GM23248 (cell line): Measurements from ENCODE around the gene JMJD7. TPM values are rescaled to one million over a fixed set of nuclear protein-coding genes. Genes with fewer than 3 reads are reported as not detected.

Source experiments
- DNase-seq: peaks from one replicate; pipeline ENCODE4 v3.0.0-alpha.2; 2015
- H2AFZ ChIP-seq: fragments of 200-600 bp; sonication (generic); 2 replicates; pipeline ENCODE4 v1.6.1; 2016; ENCODE audit warnings: antibody characterized with exemption
- H3F3A ChIP-seq: fragments of 200-600 bp; sonication (generic); 2 replicates; pipeline ENCODE4 v1.6.1; 2016; ENCODE audit warnings: mild to moderate bottlenecking, antibody characterized with exemption, mixed run types; ENCODE audit not compliant: insufficient read depth
- H3K27ac ChIP-seq: fragments of 200-600 bp; sonication (generic); 2 replicates; pipeline ENCODE4 v1.5.1; 2016; ENCODE audit warnings: mild to moderate bottlenecking
- H3K27me3 ChIP-seq: fragments of 200-600 bp; sonication (generic); replicated peaks from 2 replicates; pipeline ENCODE4 v1.6.1; 2016; ENCODE audit warnings: mild to moderate bottlenecking; ENCODE audit not compliant: insufficient read depth
- H3K36me3 ChIP-seq: fragments of 200-600 bp; sonication (generic); 2 replicates; pipeline ENCODE4 v1.6.1; 2016; ENCODE audit warnings: low read depth, mild to moderate bottlenecking
- H3K4me1 ChIP-seq: fragments of 200-600 bp; sonication (generic); 2 replicates; pipeline ENCODE4 v1.6.1; 2016; ENCODE audit warnings: mild to moderate bottlenecking; ENCODE audit not compliant: insufficient read depth
- H3K4me2 ChIP-seq: fragments of 200-600 bp; sonication (generic); one replicate; pipeline ENCODE4 v1.6.1; 2016; ENCODE audit warnings: mild to moderate bottlenecking; ENCODE audit not compliant: unreplicated experiment
- H3K4me3 ChIP-seq: fragments of 200-600 bp; sonication (generic); 2 replicates; pipeline ENCODE4 v1.5.1; 2016; ENCODE audit warnings: mild to moderate bottlenecking
- H3K79me2 ChIP-seq: fragments of 200-600 bp; sonication (generic); 2 replicates; pipeline ENCODE4 v1.6.1; 2016; ENCODE audit warnings: mild to moderate bottlenecking; ENCODE audit not compliant: insufficient read depth
- H3K9ac ChIP-seq: fragments of 200-600 bp; sonication (generic); 2 replicates; pipeline ENCODE4 v1.6.1; 2016; ENCODE audit warnings: mild to moderate bottlenecking
- H3K9me2 ChIP-seq: fragments of 200-600 bp; sonication (generic); 2 replicates; pipeline ENCODE4 v1.6.1; 2016; ENCODE audit warnings: mixed run types, mild to moderate bottlenecking, moderate library complexity; ENCODE audit not compliant: insufficient read depth
- H3K9me3 ChIP-seq: fragments of 200-600 bp; sonication (generic); one replicate; pipeline ENCODE4 v1.6.1; 2017; ENCODE audit warnings: low read depth
- H4K20me1 ChIP-seq: fragments of 200-600 bp; sonication (generic); 2 replicates; pipeline ENCODE4 v1.6.0; 2016; ENCODE audit not compliant: insufficient read depth
- EZH2 ChIP-seq: fragments of 200-600 bp; sonication (generic); IDR thresholded peaks from 2 replicates; pipeline ENCODE4 v1.6.1; 2018; ENCODE audit warnings: antibody characterized with exemption, mild to moderate bottlenecking; ENCODE audit not compliant: insufficient read depth, poor library complexity, severe bottlenecking
- EZH2phosphoT487 ChIP-seq: fragments of 200-600 bp; sonication (generic); IDR thresholded peaks from 2 replicates; pipeline ENCODE4 v1.6.1; 2018; ENCODE audit warnings: antibody characterized with exemption, moderate library complexity, mild to moderate bottlenecking, low read depth; ENCODE audit not compliant: insufficient read depth
- WGBS, 2 experiments: methylation state at CpG; one replicate each; pipeline ENCODE4 v1.1.6; 2015 to 2017; ENCODE audit warnings: low lambda C conversion rate in 2 of 2, low coverage in 1 of 2; ENCODE audit errors: missing lambda C conversion rate in 2 of 2; 5-methylcytosine and 5-hydroxymethylcytosine counted together
- in situ Hi-C: fragments of 300-500 bp; cut with MboI; formaldehyde crosslinking; loops from 2 replicates; pipeline ENCODE4 v1.15.0; 2020
- polyA plus RNA-seq: library from polyadenylated mRNA; unstranded; fragments of >200 nt; fragmentation: Nextera tagmentation; extraction: Ambion mirVana; gene quantifications from 2 replicates; pipeline ENCODE4 v1.2.1, GENCODE V29; 2016
- total RNA-seq: library from RNA; depleted of rRNA; stranded (reverse); fragments of >200 nt; shearing (Covaris generic); gene quantifications from 2 replicates; pipeline ENCODE4 v1.2.3, GENCODE V29; 2014

The JMJD7 gene
- total and polyA plus RNA-seq, 2 experiments from 2014 or later: 3.5 to 11.7 TPM

DNA sequence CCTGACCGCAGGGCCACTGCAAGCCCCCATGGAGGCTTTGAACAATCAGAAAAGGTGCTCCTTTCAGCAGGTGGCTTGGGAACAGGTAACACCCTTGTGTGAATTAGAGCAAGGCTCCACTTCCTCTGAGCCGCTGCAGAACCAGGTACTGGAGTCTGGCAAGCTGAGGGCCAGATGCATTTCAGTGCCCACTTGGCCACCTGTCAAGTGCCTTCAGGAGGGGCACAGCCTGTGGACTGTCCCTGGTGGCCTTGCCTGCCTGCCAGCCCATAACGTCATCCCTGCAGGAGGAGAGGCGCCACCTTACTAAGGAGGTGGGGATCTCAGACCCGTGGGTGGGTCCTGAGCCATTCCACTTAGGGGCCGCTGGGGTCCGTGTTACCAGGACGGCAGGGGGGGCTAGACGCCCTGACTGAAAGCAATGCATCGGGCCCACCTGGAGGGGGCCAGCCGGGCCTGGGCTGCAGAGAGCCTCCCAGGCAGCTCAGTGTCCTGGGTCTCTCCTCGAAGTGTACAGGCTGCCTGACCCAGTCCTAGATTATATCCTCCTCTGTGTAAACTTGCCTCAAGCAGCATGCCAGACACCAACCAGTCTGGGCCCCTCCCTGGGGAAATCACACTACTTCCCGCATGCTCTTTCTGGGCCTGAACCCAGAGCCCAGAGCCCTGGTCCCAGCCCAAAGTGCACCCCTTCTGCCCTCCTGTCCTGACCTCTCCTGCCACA, 49.9 kb downstream of the JMJD7 start:
- H3K27ac ChIP-seq: no peak overlapping the region
- no peaks in the 10 kb centered on the region for H3K9me2 ChIP-seq
- no peaks in the 10 kb centered on the region for H3K36me3 ChIP-seq
- H3K79me2 ChIP-seq: no peaks in the 10 kb centered on the region
- H3K4me1 ChIP-seq: no peaks in the 10 kb centered on the region
- in situ Hi-C loops: no loop called here
- TF ChIP-seq EZH2 (no peak), EZH2phosphoT487 (no peak)
- no peak overlapping the region for H3K4me2 ChIP-seq
- WGBS, 2 experiments: 72 to 78% methylated on average over 12 to 13 of the region's 13 CpGs
- H3K4me3 ChIP-seq: no peak overlapping the region
- no peak for DNase-seq
- no peaks in the 10 kb centered on the region for H3K27me3 ChIP-seq
- no peak overlapping the region for H2AFZ ChIP-seq
- no peaks in the 10 kb centered on the region for H3F3A ChIP-seq
- H4K20me1 ChIP-seq: no peaks in the 10 kb centered on the region
- H3K9ac ChIP-seq: no peak overlapping the region
- H3K9me3 ChIP-seq: no peaks in the 10 kb centered on the region

- H3K4me3 ChIP-seq: no peak overlapping the region
- H3K79me2 ChIP-seq: no peaks in the 10 kb centered on the region
- no peak overlapping the region for H2AFZ ChIP-seq
- no peaks in the 10 kb centered on the region for H3K36me3 ChIP-seq
- no peaks in the 10 kb centered on the region for H3K4me1 ChIP-seq
- no peak for DNase-seq
- H3K27me3 ChIP-seq: no peaks in the 10 kb centered on the region
- in situ Hi-C loops: no loop called here
- H3K27ac ChIP-seq: no peak overlapping the region
- H4K20me1 ChIP-seq: no peaks in the 10 kb centered on the region
- no peak overlapping the region for H3K4me2 ChIP-seq
- no peak overlapping the region for H3K9ac ChIP-seq
- H3K9me3 ChIP-seq: no peaks in the 10 kb centered on the region
- no peaks in the 10 kb centered on the region for H3F3A ChIP-seq
- no peaks in the 10 kb centered on the region for H3K9me2 ChIP-seq
- TF ChIP-seq EZH2: no peak
- TF ChIP-seq EZH2phosphoT487: no peak
- 78 to 82% methylated on average over 10 of the region's 10 CpGs for WGBS, 2 experiments
Observed at GRCh38 chr15:41878355-41878699, 50.4 kb downstream of the JMJD7 start.

DNA sequence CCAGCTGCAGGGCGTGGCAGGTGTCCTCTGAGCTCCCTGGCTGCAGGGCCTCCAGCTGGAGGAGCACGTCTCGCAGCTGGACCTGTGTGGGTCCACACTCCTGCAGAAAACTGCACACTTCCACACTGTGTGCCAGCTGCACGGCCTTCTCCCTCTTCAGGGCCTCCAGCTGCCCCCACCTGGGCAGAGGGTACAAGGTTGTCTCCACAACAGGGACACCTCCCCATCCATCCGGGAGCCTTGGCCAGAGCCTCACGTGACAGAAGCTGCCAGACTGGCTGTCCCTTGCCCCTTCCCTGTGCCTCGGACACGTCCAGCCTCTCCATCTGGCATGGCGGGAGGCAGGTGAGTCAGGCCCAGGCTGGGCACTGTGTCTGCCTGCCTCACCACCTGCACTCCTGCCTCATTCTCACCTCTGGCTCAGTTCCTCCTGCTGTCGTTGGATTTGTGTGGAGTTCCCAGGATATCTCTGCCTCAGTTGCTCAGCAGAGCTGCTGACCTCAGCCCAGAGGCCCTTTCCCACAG, 51.5 kb downstream of the JMJD7 start:
- Histone ChIP-seq H3K9me2 (no peaks in the 10 kb centered on the region), H3K27ac (no peak overlapping the region), H3K9me3 (no peaks in the 10 kb centered on the region), H3K9ac (no peak overlapping the region), H3K79me2 (no peaks in the 10 kb centered on the region), H3K4me3 (no peak overlapping the region), H3K36me3 (no peaks in the 10 kb centered on the region), H3K4me1 (no peaks in the 10 kb centered on the region), H3K27me3 (no peaks in the 10 kb centered on the region), H2AFZ (no peak overlapping the region), H3F3A (no peaks in the 10 kb centered on the region), H3K4me2 (no peak overlapping the region), H4K20me1 (no peaks in the 10 kb centered on the region)
- TF ChIP-seq EZH2phosphoT487 (no peak), EZH2 (no peak)
- DNase-seq: no peak
- in situ Hi-C loops: no loop called here
- WGBS, 2 experiments: 90 to 92% methylated on average over 10 of the region's 10 CpGs

DNA sequence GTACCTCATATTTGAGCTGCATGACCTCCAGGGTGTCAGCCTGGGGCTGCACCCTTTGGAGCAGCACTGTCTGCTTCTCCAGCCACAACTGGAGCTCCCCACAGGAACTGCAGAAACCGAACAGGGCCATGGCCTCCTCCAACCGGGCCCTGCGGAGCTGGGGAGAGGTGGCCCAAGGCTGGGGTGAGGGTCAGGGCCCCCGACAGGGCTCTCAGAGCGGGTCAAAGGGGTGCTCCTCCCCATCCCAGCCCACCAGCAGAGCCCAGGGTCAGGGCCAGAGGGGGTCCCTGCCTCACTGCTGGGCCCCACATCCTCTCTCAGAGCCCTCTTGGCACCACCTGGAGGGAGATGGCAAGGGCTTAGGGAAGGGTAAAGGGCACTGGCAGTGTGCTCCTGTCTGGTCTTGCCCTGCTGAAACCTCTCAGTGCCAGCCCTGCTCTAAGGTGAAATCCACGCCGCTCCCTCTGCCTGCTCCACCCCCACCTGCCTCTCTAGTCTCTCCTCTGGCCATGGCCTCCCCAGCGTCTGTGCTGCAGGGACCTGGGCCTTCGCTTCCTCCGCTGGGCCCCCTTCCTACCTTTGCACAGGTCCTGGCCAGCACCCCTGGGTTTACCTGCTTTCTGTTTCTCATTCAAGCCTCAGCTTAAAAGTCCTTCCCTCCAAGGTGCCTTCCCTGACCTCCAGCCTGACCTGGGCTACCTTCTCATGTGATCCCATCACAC, 52.4 kb downstream of the JMJD7 start:
- Histone ChIP-seq H3F3A (no peaks in the 10 kb centered on the region), H3K27me3 (no peaks in the 10 kb centered on the region), H3K79me2 (no peaks in the 10 kb centered on the region), H3K36me3 (no peaks in the 10 kb centered on the region), H3K9me2 (no peaks in the 10 kb centered on the region), H3K9ac (no peak overlapping the region), H3K4me1 (no peaks in the 10 kb centered on the region), H3K27ac (no peak overlapping the region), H3K9me3 (no peaks in the 10 kb centered on the region), H2AFZ (no peak overlapping the region), H4K20me1 (no peaks in the 10 kb centered on the region), H3K4me2 (no peak overlapping the region), H3K4me3 (no peak overlapping the region)
- in situ Hi-C loops: no loop called here
- DNase-seq: no peak
- no peak for TF ChIP-seq EZH2
- TF ChIP-seq EZH2phosphoT487: no peak
- 89 to 95% methylated on average over 10 of the region's 10 CpGs for WGBS, 2 experiments
